Common myeloid progenitor, CD34-positive (primary cell): Measurements from ENCODE around the gene DNAH3.
A peak's percentile ranks its signal among the peaks of the same experiment; 100 is the strongest.

ENCODE experiments used
- CTCF ChIA-PET: fragments of 350-600 bp; sonication (Branson Sonifier 250); formaldehyde crosslinking; loops from one replicate; lab custom pipeline; 2021; ENCODE audit warnings: antibody characterized with exemption; lab: Charles Lee
- POLR2A ChIA-PET: fragments of 350-600 bp; sonication (Branson Sonifier 250); formaldehyde crosslinking; loops from one replicate; lab custom pipeline; 2021; ENCODE audit warnings: antibody characterized with exemption; lab: Charles Lee
- DNase-seq, 3 donors: peaks; one replicate each; pipeline versions ENCODE4 v3.0.0 to v3.0.0-alpha.2; 2013
- H3K27ac ChIP-seq, 2 experiments: 1 replicate in 1 of 2; 2 replicates in 1 of 2; pipeline ENCODE4 v1.7.0; 2013; ENCODE audit warnings: inconsistent platforms in 2 of 2, low read length in 2 of 2, mild to moderate bottlenecking in 2 of 2, low read depth in 1 of 2, moderate library complexity in 1 of 2; ENCODE audit not compliant: severe bottlenecking in 2 of 2, insufficient read depth in 1 of 2, poor library complexity in 1 of 2
- H3K27me3 ChIP-seq, 5 experiments: replicated peaks in 2 of 5; 1 replicate in 3 of 5; 2 replicates in 2 of 5; pipeline versions ENCODE4 v1.6.1 to v1.7.0; 2013; ENCODE audit warnings: low read length in 4 of 5, mild to moderate bottlenecking in 2 of 5, moderate library complexity in 2 of 5, inconsistent platforms in 1 of 5; ENCODE audit not compliant: insufficient read depth in 5 of 5, control insufficient read depth in 4 of 5
- H3K36me3 ChIP-seq, 4 experiments: 1 replicate in 2 of 4; 2 replicates in 2 of 4; pipeline versions ENCODE4 v1.6.1 to v1.7.0; 2013; ENCODE audit warnings: low read length in 3 of 4, control low read depth in 1 of 4, mild to moderate bottlenecking in 1 of 4; ENCODE audit not compliant: control insufficient read depth in 4 of 4, insufficient read depth in 4 of 4
- H3K4me1 ChIP-seq, 4 experiments: 1 replicate in 3 of 4; 2 replicates in 1 of 4; pipeline versions ENCODE4 v1.6.1 to v1.7.1; 2013; ENCODE audit warnings: low read length in 3 of 4, mild to moderate bottlenecking in 3 of 4, control low read depth in 1 of 4, inconsistent platforms in 1 of 4, moderate library complexity in 1 of 4; ENCODE audit not compliant: control insufficient read depth in 4 of 4, insufficient read depth in 4 of 4; ENCODE audit errors: control extremely low read depth in 1 of 4
- H3K4me3 ChIP-seq, 7 experiments: 1 replicate in 4 of 7; 2 replicates in 3 of 7; pipeline versions ENCODE4 v1.5.1 to v1.7.0; 2013; ENCODE audit warnings: mild to moderate bottlenecking in 7 of 7, low read length in 6 of 7, moderate library complexity in 6 of 7, inconsistent platforms in 2 of 7, low read depth in 2 of 7, control low read depth in 1 of 7; ENCODE audit not compliant: insufficient read depth in 4 of 7, control insufficient read depth in 1 of 7; ENCODE audit errors: extremely low read depth in 1 of 7
- H3K9me3 ChIP-seq, 5 experiments: 1 replicate in 4 of 5; 2 replicates in 1 of 5; pipeline versions ENCODE4 v1.6.1 to v1.7.1; 2013; ENCODE audit warnings: low read length in 4 of 5, mild to moderate bottlenecking in 2 of 5, inconsistent platforms in 1 of 5, low read depth in 1 of 5, moderate library complexity in 1 of 5; ENCODE audit not compliant: control insufficient read depth in 4 of 5, insufficient read depth in 2 of 5; ENCODE audit errors: control extremely low read depth in 1 of 5
- WGBS: methylation state at CpG from one replicate; pipeline ENCODE4 v1.1.5; 2013; ENCODE audit not compliant: insufficient coverage; 5-methylcytosine and 5-hydroxymethylcytosine counted together

Gene DNAH3

GRCh38 chr16:20903116-20903898, 247.3 kb downstream of the DNAH3 start:
- Histone ChIP-seq H3K27me3 (no peaks in the 10 kb centered on the region), H3K4me1 (peaks cover 43 to 89% (median 83%) of the 10 kb centered on the region in 4 experiments), H3K4me3 (peak overlapping the region in 3 of 7 experiments; percentile 52 to 93 (median 88)), H3K9me3 (no peaks in the 10 kb centered on the region), H3K36me3 (peaks cover 0 to 4% (median 0%) of the 10 kb centered on the region in 4 experiments), H3K27ac (peak overlapping the region in 1 of 2 experiments; percentile 78)
- ChIA-PET POLR2A (interaction anchor here (1.2 kb wide), 1 partner anchor 38 kb away, joined by 3 read pairs; no protein-coding TSS in a partner anchor), CTCF (interaction anchor here (0.6 to 3.2 kb wide), 6 partner anchors 8 to 97 kb away, joined by 3 to 14 read pairs (median 3); partner anchors contain the start of genes ERI2 and REXO5)
- 85% methylated on average over 4 of the region's 5 CpGs for WGBS
- DNase-seq = peak in 1 of 3 donors; percentile 9

- H3K4me3 ChIP-seq = peak overlapping the region in 3 of 7 experiments; percentile 29 to 93 (median 88)
- DNase-seq = no peak
- CTCF ChIA-PET = interaction anchor here (0.6 to 1.2 kb wide), 4 partner anchors 9 to 19 kb away, joined by 3 read pairs; no protein-coding TSS in a partner anchor
- H3K36me3 ChIP-seq = peaks cover 0 to 6% (median 0%) of the 10 kb centered on the region in 4 experiments
- peaks cover 43 to 89% (median 79%) of the 10 kb centered on the region in 4 experiments for H3K4me1 ChIP-seq
- H3K27ac ChIP-seq = peak overlapping the region in 1 of 2 experiments; percentile 37
- POLR2A ChIA-PET = interaction anchor here (1.2 kb wide), 1 partner anchor 39 kb away, joined by 3 read pairs; no protein-coding TSS in a partner anchor
- 90% methylated on average over 4 of the region's 6 CpGs for WGBS
- no peaks in the 10 kb centered on the region for H3K9me3 ChIP-seq
- H3K27me3 ChIP-seq = no peaks in the 10 kb centered on the region
These were observed 248.2 kb downstream of the DNAH3 start for GRCh38 chr16:20902426-20902825.

GRCh38 chr16:20901436-20902112, 249.1 kb downstream of the DNAH3 start:
- Histone ChIP-seq H3K27ac (peak overlapping the region; percentile 95 to 97), H3K4me3 (peak overlapping the region; percentile 63 to 94 (median 85)), H3K9me3 (no peaks in the 10 kb centered on the region), H3K36me3 (peaks cover 0 to 14% (median 4%) of the 10 kb centered on the region in 4 experiments), H3K4me1 (peaks cover 43 to 85% (median 71%) of the 10 kb centered on the region in 4 experiments), H3K27me3 (no peaks in the 10 kb centered on the region)
- WGBS = 56% methylated on average over 25 of the region's 27 CpGs
- POLR2A ChIA-PET = no interaction called here
- DNase-seq = peak; percentile 23 to 67 (median 52)
- CTCF ChIA-PET = interaction anchor here (1.6 kb wide), 1 partner anchor 28 kb away, joined by 3 read pairs; no protein-coding TSS in a partner anchor

- peaks cover 43 to 80% (median 66%) of the 10 kb centered on the region in 4 experiments for H3K4me1 ChIP-seq
- DNase-seq = peak in 1 of 3 donors; percentile 27
- H3K36me3 ChIP-seq = peaks cover 2 to 16% (median 4%) of the 10 kb centered on the region in 4 experiments
- H3K9me3 ChIP-seq = no peaks in the 10 kb centered on the region
- CTCF ChIA-PET = interaction anchor here (1.0 to 1.6 kb wide), 2 partner anchors 27 to 37 kb away, joined by 3 read pairs; no protein-coding TSS in a partner anchor
- peak overlapping the region; percentile 95 to 97 for H3K27ac ChIP-seq
- POLR2A ChIA-PET = no interaction called here
- peak overlapping the region; percentile 63 to 94 (median 85) for H3K4me3 ChIP-seq
- 0% methylated on average over 15 of the region's 20 CpGs for WGBS
- H3K27me3 ChIP-seq = no peaks in the 10 kb centered on the region
These were observed 249.6 kb downstream of the DNAH3 start for GRCh38 chr16:20901068-20901435.

GRCh38 chr16:20900299-20901067, 250.2 kb downstream of the DNAH3 start, which contains the start of the genes DCUN1D3 and LYRM1:
Gene DCUN1D3 (minus strand): TSS chr16:20900358. CDS start chr16:20862538, 37,820 bp downstream.
Gene LYRM1 (plus strand): TSS chr16:20900771. CDS start chr16:20915556, 14,785 bp downstream.
- POLR2A ChIA-PET = interaction anchor here (0.6 to 0.9 kb wide), 4 partner anchors 9 to 159 kb away, joined by 3 to 7 read pairs (median 4); partner anchors contain the start of gene THUMPD1
- CTCF ChIA-PET = interaction anchor here (0.7 to 1.6 kb wide), 6 partner anchors 9 to 1249 kb away, joined by 3 to 6 read pairs (median 3); no protein-coding TSS in a partner anchor
- H3K4me1 ChIP-seq = peaks cover 37 to 74% (median 61%) of the 10 kb centered on the region in 4 experiments

More at GRCh38 chr16:20900299-20901067, 250.2 kb downstream of the DNAH3 start, which contains the start of the genes DCUN1D3 and LYRM1:
- H3K36me3 ChIP-seq = peaks cover 4 to 21% (median 8%) of the 10 kb centered on the region in 4 experiments
- peak within 1 kb of the TSS; percentile 63 to 94 (median 85) for H3K4me3 ChIP-seq
- peak; percentile 96 to 98 (median 97) for DNase-seq
- 0% methylated on average over 28 of the region's 62 CpGs for WGBS
- no peaks in the 10 kb centered on the region for H3K27me3 ChIP-seq
- peak within 1 kb of the TSS; percentile 95 to 97 for H3K27ac ChIP-seq
- H3K9me3 ChIP-seq = no peaks in the 10 kb centered on the region
